ENCODE results near the gene LTBP2.

The LTBP2 gene

DNA sequence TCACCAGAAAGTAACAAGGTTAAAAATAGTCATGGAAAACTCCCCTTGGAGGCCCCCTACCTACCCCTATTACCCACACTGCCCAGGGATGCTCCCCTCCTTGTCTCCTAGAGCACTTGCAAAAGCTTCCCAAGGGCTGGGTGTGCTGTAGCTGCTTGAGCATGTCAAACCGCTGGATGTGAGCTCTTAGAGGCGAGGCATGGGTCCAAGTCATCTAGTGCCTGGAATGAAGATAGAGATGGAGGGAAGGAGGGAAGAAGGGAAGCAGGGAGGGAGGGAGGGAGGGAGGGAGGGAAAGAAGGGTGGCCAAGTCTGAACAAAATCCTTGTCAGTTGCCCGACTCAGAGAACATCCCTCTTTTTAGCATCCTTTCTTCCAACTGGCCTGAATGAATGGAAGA lies 43.1 kb downstream of the LTBP2 start:
- H3K27me3 ChIP-seq (ENCODE audit: insufficient read depth, low read depth, severe bottlenecking), result no peaks in the 10 kb centered on the region
- no peak for DNase-seq
- no peak overlapping the region for H3K27ac ChIP-seq
- H3K9me3 ChIP-seq (ENCODE audit: severe bottlenecking), result no peaks in the 10 kb centered on the region
- H3K36me3 ChIP-seq, result no peaks in the 10 kb centered on the region
- TF ChIP-seq, protein P1, sequence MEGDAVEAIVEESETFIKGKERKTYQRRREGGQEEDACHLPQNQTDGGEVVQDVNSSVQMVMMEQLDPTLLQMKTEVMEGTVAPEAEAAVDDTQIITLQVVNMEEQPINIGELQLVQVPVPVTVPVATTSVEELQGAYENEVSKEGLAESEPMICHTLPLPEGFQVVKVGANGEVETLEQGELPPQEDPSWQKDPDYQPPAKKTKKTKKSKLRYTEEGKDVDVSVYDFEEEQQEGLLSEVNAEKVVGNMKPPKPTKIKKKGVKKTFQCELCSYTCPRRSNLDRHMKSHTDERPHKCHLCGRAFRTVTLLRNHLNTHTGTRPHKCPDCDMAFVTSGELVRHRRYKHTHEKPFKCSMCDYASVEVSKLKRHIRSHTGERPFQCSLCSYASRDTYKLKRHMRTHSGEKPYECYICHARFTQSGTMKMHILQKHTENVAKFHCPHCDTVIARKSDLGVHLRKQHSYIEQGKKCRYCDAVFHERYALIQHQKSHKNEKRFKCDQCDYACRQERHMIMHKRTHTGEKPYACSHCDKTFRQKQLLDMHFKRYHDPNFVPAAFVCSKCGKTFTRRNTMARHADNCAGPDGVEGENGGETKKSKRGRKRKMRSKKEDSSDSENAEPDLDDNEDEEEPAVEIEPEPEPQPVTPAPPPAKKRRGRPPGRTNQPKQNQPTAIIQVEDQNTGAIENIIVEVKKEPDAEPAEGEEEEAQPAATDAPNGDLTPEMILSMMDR (IDR thresholded peaks at IDR 0.05; ENCODE audit: low read depth, low read length), result no peak
- no peak overlapping the region for H3K4me3 ChIP-seq (ENCODE audit: low read depth, low read length)

DNA sequence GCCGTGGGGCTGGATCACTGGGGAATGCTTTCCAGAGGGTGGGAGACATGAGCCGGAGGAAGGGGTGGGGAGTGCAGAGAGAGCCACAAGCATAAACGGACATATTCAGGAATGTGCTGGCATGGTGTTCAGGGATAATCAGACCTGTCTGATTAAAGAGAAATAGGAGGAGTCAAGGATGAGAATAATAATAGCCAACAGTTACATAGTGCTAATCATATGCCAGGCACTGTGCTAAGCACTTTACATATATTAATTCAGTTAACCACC lies 43.7 kb downstream of the LTBP2 start:
- H3K4me3 ChIP-seq (ENCODE audit: low read depth, low read length), result no peak overlapping the region
- no peaks in the 10 kb centered on the region for H3K9me3 ChIP-seq (ENCODE audit: severe bottlenecking)
- H3K36me3 ChIP-seq, result no peaks in the 10 kb centered on the region
- H3K27ac ChIP-seq, result no peak overlapping the region
- TF ChIP-seq, protein P1 (IDR thresholded peaks at IDR 0.05; ENCODE audit: low read depth, low read length), result no peak
- H3K27me3 ChIP-seq (ENCODE audit: insufficient read depth, low read depth, severe bottlenecking), result no peaks in the 10 kb centered on the region
- no peak for DNase-seq

DNA sequence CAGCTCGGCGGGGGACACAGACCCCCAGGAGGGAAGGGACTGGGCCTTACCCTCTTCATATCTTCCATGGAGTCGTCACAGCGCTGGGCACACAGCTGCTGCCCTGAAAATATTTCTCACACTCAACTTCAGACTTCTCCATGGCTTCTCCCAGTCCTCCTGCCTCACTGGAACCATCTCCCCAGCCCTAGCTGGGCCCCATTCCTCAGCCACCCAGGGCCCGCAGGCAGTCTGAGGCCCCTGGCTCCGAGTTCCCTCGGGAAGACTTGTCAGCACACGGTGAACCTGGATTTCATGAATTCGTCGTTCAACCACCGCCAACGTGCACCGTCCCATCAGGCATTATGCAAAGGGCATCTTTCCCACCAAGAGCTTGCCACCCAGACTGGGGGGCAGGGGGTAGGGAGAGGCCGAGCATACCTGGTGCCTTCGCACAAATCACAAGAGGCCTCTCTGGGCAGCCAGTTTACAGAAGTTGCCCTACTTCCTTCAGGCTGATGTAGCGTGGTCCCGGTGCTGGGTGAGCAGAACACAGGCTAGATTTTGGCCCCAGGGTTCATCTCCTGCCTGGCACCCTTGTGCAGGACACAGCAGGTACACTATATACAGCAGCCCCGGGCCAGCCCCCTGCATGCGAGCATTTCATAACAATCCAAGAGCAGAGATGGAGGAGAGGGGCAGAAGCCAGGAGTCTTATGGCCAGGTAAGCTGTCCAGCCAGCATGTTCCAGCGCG lies 44.2 kb downstream of the LTBP2 start:
- Histone ChIP-seq H3K27me3 (ENCODE audit: insufficient read depth, low read depth, severe bottlenecking) (no peaks in the 10 kb centered on the region), H3K36me3 (no peaks in the 10 kb centered on the region), H3K9me3 (ENCODE audit: severe bottlenecking) (no peaks in the 10 kb centered on the region), H3K27ac (no peak overlapping the region), H3K4me3 (ENCODE audit: low read depth, low read length) (no peak overlapping the region)
- TF ChIP-seq, protein P1 (IDR thresholded peaks at IDR 0.05; ENCODE audit: low read depth, low read length), result no peak
- DNase-seq, result no peak

DNA sequence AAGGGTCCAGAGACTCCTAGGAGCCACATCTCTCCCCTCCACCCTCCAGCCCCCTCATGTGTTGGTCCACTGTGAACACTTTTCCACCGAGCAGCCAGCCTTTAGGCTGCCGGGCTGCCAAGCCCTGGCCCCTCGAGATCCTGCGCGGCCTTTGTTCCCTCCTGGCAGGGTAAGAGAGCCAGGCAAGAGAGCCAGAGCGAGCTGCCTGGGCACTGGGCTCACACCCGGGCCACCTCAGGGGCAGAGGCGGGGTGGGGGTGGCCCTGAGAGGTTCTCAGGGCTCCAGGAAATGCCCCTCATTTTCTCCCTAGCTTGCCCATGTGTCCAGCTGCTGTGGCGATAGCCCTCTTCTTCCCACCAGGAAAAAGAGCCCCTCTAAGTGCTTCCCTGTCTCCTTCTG lies 44.8 kb downstream of the LTBP2 start:
- Histone ChIP-seq H3K9me3 (ENCODE audit: severe bottlenecking) (no peaks in the 10 kb centered on the region), H3K4me3 (ENCODE audit: low read depth, low read length) (no peak overlapping the region), H3K27me3 (ENCODE audit: insufficient read depth, low read depth, severe bottlenecking) (no peaks in the 10 kb centered on the region), H3K27ac (no peak overlapping the region), H3K36me3 (no peaks in the 10 kb centered on the region)
- TF ChIP-seq, protein P1 (IDR thresholded peaks at IDR 0.05; ENCODE audit: low read depth, low read length), result no peak
- DNase-seq, result no peak

DNA sequence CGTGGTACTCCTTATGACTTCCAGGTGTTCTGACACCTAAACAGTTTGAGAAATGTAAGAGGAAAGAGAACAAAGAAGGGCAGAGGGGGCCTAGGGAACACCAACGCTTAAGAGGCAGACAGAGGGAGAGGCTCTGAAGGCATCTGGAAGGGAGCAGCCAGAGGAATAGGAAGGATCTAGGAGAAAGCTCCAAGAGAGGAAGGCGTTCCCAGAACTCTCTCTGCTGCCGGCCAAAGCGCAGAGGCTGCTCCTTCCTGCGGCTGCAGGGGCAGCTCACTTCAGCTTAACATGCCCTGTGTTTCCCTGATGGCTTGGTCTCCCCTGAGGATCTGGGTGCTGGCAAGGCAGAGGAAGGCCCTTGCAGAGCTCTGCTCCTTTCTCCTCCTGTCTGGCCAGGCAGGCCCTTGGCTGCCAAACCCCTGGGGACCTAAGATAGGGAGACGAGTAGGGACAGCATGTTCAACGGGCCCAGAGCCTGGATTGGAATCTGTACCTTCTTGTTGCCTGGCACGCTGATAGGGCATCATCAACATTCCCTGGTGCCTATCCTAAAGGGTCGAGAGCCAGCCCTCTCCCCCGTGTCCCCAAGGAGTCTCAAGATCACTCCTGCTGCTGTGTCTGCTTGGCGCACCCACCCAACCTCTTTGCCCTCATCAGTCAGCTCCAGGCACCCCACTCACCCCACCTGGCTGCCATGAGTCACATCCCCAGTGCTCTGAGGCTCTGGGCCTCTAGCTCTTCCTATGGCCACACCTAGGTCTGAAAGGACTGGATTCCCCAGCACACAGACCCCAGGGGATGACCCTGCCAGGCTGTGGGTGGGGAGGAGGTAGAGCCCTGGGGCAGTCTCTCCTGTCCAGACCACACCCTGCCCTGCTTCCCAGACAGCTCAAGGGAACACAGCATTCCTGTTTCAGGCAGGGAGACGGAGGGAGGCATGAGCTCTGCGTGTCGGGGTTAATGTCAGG lies 45.6 kb downstream of the LTBP2 start:
- H3K36me3 ChIP-seq, result no peaks in the 10 kb centered on the region
- H3K27me3 ChIP-seq (ENCODE audit: insufficient read depth, low read depth, severe bottlenecking), result no peaks in the 10 kb centered on the region
- no peaks in the 10 kb centered on the region for H3K9me3 ChIP-seq (ENCODE audit: severe bottlenecking)
- DNase-seq, result no peak
- no peak overlapping the region for H3K27ac ChIP-seq
- TF ChIP-seq, protein P1 (IDR thresholded peaks at IDR 0.05; ENCODE audit: low read depth, low read length), result no peak
- H3K4me3 ChIP-seq (ENCODE audit: low read depth, low read length), result no peak overlapping the region

All from WERI-Rb-1 (cell line).